Measurements from ENCODE around the gene RASEF. TPM values are rescaled to one million over a fixed set of nuclear protein-coding genes. Genes with fewer than 3 reads are reported as not detected.

The RASEF gene
- total RNA-seq, 2 experiments from 2014 or later = not detected

DNA sequence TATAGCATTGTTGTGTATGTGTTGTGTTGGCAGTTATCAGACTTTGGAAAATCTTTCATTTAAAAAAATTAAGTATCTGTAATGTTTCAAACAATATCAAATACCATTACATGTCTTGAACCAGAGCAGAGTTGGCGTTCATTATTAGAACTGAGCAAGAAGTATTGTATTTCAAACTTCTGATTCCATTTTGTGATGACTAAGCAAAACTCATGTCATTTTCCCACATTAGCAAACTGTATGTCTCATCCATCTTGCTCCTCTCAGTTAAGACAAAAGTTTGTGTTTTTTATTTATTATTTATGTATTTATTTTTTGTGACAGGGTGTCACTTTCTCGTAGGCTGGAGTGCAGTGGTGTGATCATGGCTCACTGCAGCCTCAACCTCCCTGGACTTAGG lies 4.6 kb upstream of the RASEF start:
- Mint-ChIP-seq H3K9me3 (peaks cover 4% of the 10 kb centered on the region), H3K4me1 (no peaks in the 10 kb centered on the region), H3K27me3 (peaks cover 26% of the 10 kb centered on the region)

DNA sequence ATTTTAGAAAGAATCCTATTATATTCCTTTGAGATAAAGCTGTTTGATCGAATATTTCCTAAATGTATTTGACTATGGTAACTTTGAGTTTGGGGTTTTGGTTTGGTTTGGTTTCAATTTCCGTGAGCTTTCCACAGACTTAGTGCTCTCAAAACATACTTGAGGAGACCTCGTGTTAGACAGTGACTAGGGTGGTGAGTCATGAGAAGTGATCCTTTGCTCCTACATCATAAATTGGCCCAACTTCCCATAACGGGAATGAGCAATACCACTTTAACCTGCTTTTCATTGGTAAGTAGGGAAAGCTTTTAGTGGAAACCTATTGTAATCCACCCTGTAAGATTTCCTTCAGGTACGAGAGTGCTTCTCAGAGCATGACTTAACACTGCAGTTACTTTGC lies 3.8 kb upstream of the RASEF start:
- Mint-ChIP-seq H3K4me3 (no peak overlapping the region), H3K36me3 (peaks cover 2% of the 10 kb centered on the region)

More for the DNA sequence above, 4.6 kb upstream of the RASEF start:
- H3K4me3 Mint-ChIP-seq = no peak overlapping the region
- H3K27ac Mint-ChIP-seq = no peak overlapping the region
- no peak for DNase-seq
- H3K36me3 Mint-ChIP-seq = no peaks in the 10 kb centered on the region

GRCh38 chr9:83065233-83065632 lies 2.3 kb upstream of the RASEF start:
- H3K4me3 Mint-ChIP-seq = no peak overlapping the region
- no peak overlapping the region for H3K27ac Mint-ChIP-seq
- no peak for DNase-seq
- peaks cover 2% of the 10 kb centered on the region for H3K36me3 Mint-ChIP-seq
- H3K9me3 Mint-ChIP-seq = peaks cover 4% of the 10 kb centered on the region
- peaks cover 38% of the 10 kb centered on the region for H3K27me3 Mint-ChIP-seq
- H3K4me1 Mint-ChIP-seq = no peaks in the 10 kb centered on the region

More for the DNA sequence above, 3.8 kb upstream of the RASEF start:
- Mint-ChIP-seq H3K27ac (no peak overlapping the region), H3K27me3 (peaks cover 31% of the 10 kb centered on the region), H3K4me1 (no peaks in the 10 kb centered on the region), H3K9me3 (peaks cover 4% of the 10 kb centered on the region)
- no peak for DNase-seq

DNA sequence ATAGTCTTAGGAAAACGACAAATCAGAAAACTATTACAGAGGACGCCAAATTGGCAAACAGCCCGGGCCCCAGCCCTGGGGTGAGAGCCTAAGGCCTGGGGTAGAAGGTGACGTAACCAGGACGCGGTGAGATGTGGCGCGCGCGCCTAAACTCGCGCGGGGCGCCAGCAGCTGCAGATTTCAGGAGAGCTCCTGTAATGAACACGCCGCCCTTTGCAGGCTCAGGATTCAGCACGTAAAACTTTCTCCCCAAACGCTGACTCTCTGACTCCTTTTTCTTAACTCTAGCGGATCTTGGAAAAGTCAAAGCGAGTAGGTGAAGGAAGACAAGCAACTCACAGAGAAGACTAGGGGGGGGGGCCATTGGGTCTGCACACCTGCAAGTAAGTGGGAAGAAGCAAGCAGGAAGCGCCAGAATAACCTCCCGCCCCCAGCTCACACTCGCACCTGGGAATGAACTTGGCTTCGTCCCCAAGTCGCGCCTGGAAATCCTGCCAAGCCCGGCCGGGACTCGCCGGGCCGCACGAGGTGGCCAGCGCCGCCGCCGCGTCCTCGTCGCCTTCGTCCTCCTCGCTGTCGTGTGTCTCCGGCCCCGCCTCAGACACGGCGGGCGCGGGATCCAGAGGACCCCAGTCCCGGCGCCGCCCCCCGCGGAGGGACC lies 822 bp downstream of the RASEF start:
- no peak overlapping the region for H3K27ac Mint-ChIP-seq
- DNase-seq = no peak
- H3K9me3 Mint-ChIP-seq = peaks cover 4% of the 10 kb centered on the region
- H3K27me3 Mint-ChIP-seq = peaks cover 49% of the 10 kb centered on the region
- peaks cover 2% of the 10 kb centered on the region for H3K36me3 Mint-ChIP-seq
- H3K4me1 Mint-ChIP-seq = no peaks in the 10 kb centered on the region
- H3K4me3 Mint-ChIP-seq = no peak overlapping the region

DNA sequence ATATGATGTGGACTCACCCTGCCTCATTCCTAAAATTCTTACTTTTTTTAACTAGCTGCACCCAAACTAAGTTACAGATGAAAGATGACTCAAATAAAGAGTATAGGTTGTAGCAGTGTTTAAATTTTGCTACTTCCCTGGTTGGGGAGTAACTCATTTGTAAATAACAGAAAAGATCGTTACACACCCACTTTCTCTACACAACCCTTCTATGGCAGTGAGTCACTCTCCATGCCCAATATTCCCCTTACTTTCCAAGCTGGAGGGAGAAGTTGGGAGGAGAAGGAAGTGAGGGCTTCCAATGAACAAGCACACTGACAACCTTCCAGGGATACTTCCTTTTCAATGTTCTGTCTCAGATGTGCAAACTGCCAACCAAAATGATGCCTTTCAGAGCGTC lies 1.9 kb downstream of the RASEF start:
- H3K4me3 Mint-ChIP-seq = no peak overlapping the region
- no peak for DNase-seq
- H3K4me1 Mint-ChIP-seq = no peaks in the 10 kb centered on the region
- peaks cover 2% of the 10 kb centered on the region for H3K36me3 Mint-ChIP-seq
- H3K27ac Mint-ChIP-seq = no peak overlapping the region
- H3K27me3 Mint-ChIP-seq = peaks cover 49% of the 10 kb centered on the region
- H3K9me3 Mint-ChIP-seq = peaks cover 4% of the 10 kb centered on the region

DNA sequence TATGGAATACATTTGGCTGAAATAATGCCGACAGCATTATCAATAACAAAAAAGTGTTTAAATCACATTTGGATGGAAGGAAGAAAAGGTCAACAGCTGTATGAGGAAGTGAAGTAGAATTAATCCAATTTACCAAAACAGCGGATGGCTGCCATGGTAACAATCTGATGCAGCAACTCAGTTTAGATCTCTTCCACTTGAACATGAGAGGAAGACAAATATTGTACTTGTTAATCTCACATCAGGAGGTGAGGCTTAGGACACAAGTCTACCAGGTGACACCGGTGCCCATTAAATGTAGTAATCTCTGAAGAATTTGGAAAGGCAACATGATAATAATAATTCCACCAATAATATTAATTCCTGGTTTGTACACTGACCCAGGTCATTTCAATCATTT lies 2.4 kb downstream of the RASEF start:
- Mint-ChIP-seq H3K36me3 (peaks cover 2% of the 10 kb centered on the region), H3K4me1 (no peaks in the 10 kb centered on the region), H3K27me3 (peaks cover 49% of the 10 kb centered on the region), H3K4me3 (no peak overlapping the region), H3K9me3 (peaks cover 4% of the 10 kb centered on the region), H3K27ac (no peak overlapping the region)
- no peak for DNase-seq

- Mint-ChIP-seq H3K27me3 (peaks cover 44% of the 10 kb centered on the region), H3K4me3 (no peak overlapping the region), H3K4me1 (no peaks in the 10 kb centered on the region), H3K9me3 (peaks cover 3% of the 10 kb centered on the region), H3K36me3 (peaks cover 2% of the 10 kb centered on the region), H3K27ac (no peak overlapping the region)
- no peak for DNase-seq
These were observed 3.5 kb downstream of the RASEF start for GRCh38 chr9:83059417-83059816.

- H3K27me3 Mint-ChIP-seq = peaks cover 28% of the 10 kb centered on the region
- H3K9me3 Mint-ChIP-seq = peaks cover 3% of the 10 kb centered on the region
- no peaks in the 10 kb centered on the region for H3K36me3 Mint-ChIP-seq
- H3K4me1 Mint-ChIP-seq = no peaks in the 10 kb centered on the region
- no peak for DNase-seq
- no peak overlapping the region for H3K27ac Mint-ChIP-seq
- H3K4me3 Mint-ChIP-seq = no peak overlapping the region
These were observed 6.0 kb downstream of the RASEF start for GRCh38 chr9:83056911-83057310.

DNA sequence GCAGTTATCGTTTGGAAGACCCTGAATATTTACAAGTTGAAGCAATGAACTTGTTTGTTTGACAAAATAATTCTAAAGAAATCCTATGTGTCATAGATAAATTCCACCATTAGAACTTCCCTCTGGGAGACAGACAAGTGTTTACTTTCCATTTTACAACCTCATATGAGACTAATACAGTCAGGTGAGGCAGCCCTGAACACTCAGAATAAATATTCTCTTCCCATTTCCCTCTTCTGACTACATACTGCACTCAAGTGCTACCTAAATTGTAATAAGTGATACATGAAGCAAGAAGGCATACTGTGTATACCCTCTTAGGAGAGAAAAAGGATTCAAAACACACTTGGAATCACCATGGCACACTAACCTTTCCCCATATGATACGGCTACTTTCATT lies 6.8 kb downstream of the RASEF start:
- no peak for DNase-seq
- no peak overlapping the region for H3K4me3 Mint-ChIP-seq
- H3K27ac Mint-ChIP-seq = no peak overlapping the region

DNA sequence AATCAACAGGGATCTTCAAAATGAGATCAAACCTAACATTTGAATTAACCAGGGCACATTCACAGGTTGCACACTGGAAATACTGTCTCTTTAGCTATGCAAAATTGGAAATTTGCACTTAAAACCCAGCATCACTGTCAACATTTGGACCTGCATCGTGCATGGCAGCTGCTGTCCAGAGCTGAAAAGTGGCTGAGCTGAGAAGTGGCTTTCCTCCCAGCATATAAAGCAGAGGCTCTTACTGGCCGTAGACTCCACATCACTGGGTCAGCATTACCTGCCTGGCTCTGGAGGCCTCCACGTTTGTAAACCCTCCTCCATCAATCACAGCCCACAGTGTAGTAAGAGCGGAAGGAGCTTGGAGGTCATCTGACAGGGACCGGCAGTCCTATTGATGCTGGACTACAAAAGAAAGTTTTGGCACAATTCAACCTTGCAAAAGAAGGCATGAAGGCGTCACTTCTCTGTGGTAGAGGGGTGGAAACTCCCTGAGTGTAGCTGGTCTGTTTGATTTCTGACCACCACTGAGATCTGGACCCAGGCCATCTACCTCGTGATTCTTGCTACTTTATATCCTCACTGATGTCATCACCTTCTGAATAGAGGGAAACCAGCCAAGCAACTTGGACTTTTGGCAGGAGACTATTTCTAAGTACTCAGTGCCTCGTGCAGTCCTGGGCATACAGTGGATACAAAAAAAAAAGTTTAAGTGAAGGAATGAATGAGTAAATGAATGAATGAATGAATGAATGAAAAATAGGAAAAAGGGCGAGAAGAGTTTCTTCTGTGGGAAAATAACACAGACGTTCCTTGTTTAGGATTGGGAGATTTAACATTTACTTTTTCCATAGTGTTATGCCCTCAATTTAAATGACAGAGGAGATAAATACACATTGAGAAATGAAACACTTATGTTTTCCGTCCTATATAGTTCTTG lies 14.8 kb downstream of the RASEF start:
- Mint-ChIP-seq H3K4me1 (no peaks in the 10 kb centered on the region), H3K27me3 (no peaks in the 10 kb centered on the region), H3K9me3 (no peaks in the 10 kb centered on the region), H3K4me3 (no peak overlapping the region), H3K36me3 (no peaks in the 10 kb centered on the region), H3K27ac (no peak overlapping the region)
- DNase-seq = no peak

More for the DNA sequence above, 6.8 kb downstream of the RASEF start:
- H3K4me1 Mint-ChIP-seq = no peaks in the 10 kb centered on the region
- H3K27me3 Mint-ChIP-seq = peaks cover 20% of the 10 kb centered on the region
- peaks cover 3% of the 10 kb centered on the region for H3K9me3 Mint-ChIP-seq
- H3K36me3 Mint-ChIP-seq = no peaks in the 10 kb centered on the region

- Mint-ChIP-seq H3K27ac (no peak overlapping the region), H3K36me3 (no peaks in the 10 kb centered on the region), H3K4me3 (no peak overlapping the region), H3K9me3 (no peaks in the 10 kb centered on the region), H3K4me1 (no peaks in the 10 kb centered on the region), H3K27me3 (peaks cover 6% of the 10 kb centered on the region)
- no peak for DNase-seq
These were observed 19.3 kb downstream of the RASEF start for GRCh38 chr9:83043597-83043996.

GRCh38 chr9:83041771-83042170 lies 21.2 kb downstream of the RASEF start:
- Mint-ChIP-seq H3K27ac (no peak overlapping the region), H3K36me3 (no peaks in the 10 kb centered on the region), H3K27me3 (peaks cover 6% of the 10 kb centered on the region), H3K4me3 (no peak overlapping the region), H3K4me1 (no peaks in the 10 kb centered on the region), H3K9me3 (no peaks in the 10 kb centered on the region)
- DNase-seq = no peak

DNA sequence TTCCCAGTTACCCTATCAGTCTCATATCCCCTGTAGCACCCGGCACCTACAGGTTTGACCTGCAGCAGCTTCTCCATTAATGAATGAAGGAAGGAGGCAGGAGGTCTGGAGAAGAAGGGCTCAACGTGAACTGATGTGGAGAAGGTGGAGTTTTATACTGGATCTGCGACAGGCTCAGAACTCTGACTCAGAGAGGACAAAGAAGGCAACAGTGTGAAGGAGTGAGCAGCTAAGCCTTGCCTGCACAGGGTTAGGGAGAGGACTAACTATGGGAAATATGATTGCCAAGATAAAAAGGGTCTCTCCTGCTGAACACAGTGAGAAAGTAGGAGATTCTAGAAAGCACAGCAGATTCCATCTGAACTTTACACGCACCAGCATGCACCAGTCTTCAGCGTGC lies 23.6 kb downstream of the RASEF start:
- peaks cover 6% of the 10 kb centered on the region for H3K27me3 Mint-ChIP-seq
- no peak overlapping the region for H3K4me3 Mint-ChIP-seq
- no peaks in the 10 kb centered on the region for H3K36me3 Mint-ChIP-seq
- no peaks in the 10 kb centered on the region for H3K4me1 Mint-ChIP-seq
- H3K27ac Mint-ChIP-seq = no peak overlapping the region
- DNase-seq = no peak
- H3K9me3 Mint-ChIP-seq = no peaks in the 10 kb centered on the region

- no peaks in the 10 kb centered on the region for H3K27me3 Mint-ChIP-seq
- H3K4me3 Mint-ChIP-seq = no peak overlapping the region
- no peaks in the 10 kb centered on the region for H3K36me3 Mint-ChIP-seq
- no peak overlapping the region for H3K27ac Mint-ChIP-seq
- no peaks in the 10 kb centered on the region for H3K4me1 Mint-ChIP-seq
- no peak for DNase-seq
- H3K9me3 Mint-ChIP-seq = no peaks in the 10 kb centered on the region
These were observed 26.9 kb downstream of the RASEF start for GRCh38 chr9:83036043-83036442.

- Mint-ChIP-seq H3K36me3 (no peaks in the 10 kb centered on the region), H3K4me1 (no peaks in the 10 kb centered on the region), H3K27me3 (peaks cover 3% of the 10 kb centered on the region), H3K9me3 (no peaks in the 10 kb centered on the region), H3K27ac (no peak overlapping the region), H3K4me3 (no peak overlapping the region)
- DNase-seq = no peak
These were observed 27.8 kb downstream of the RASEF start for GRCh38 chr9:83035143-83035542.
